ENCODE measurements around the gene SLC4A3. TPM values are rescaled to one million over a fixed set of nuclear protein-coding genes. Genes with fewer than 3 reads are reported as not detected.

Gene SLC4A3
- total RNA-seq, 1 donor from 2014 or later: 12.2 TPM

- peak; percentile 39 for DNase-seq (ENCODE audit: low spot score)
Measured at GRCh38 chr2:219631904-219632759, 4.7 kb downstream of the SLC4A3 start.

GRCh38 chr2:219632760-219633105, 5.3 kb downstream of the SLC4A3 start:
- peak; percentile 39 for DNase-seq (ENCODE audit: low spot score)

- DNase-seq (ENCODE audit: low spot score): peak; percentile 40
Measured at GRCh38 chr2:219633276-219634065, 6.0 kb downstream of the SLC4A3 start.

- peak; percentile 37 for DNase-seq (ENCODE audit: low spot score)
Measured at GRCh38 chr2:219634171-219634940, 6.9 kb downstream of the SLC4A3 start.

GRCh38 chr2:219634951-219635751, 7.7 kb downstream of the SLC4A3 start:
- DNase-seq (ENCODE audit: low spot score): peak; percentile 38

- DNase-seq (ENCODE audit: low spot score): peak; percentile 35
Measured at GRCh38 chr2:219636144-219636915, 8.9 kb downstream of the SLC4A3 start.

- DNase-seq (ENCODE audit: low spot score): peak; percentile 32
Measured at GRCh38 chr2:219636941-219637841, 9.8 kb downstream of the SLC4A3 start.

GRCh38 chr2:219637842-219638185, 10.4 kb downstream of the SLC4A3 start:
- DNase-seq (ENCODE audit: low spot score): peak; percentile 40

- peak; percentile 41 for DNase-seq (ENCODE audit: low spot score)
Measured at GRCh38 chr2:219638217-219638947, 11.0 kb downstream of the SLC4A3 start.

GRCh38 chr2:219638948-219639755, 11.7 kb downstream of the SLC4A3 start:
- peak; percentile 37 for DNase-seq (ENCODE audit: low spot score)

- peak; percentile 43 for DNase-seq (ENCODE audit: low spot score)
Measured at GRCh38 chr2:219641390-219642068, 14.1 kb downstream of the SLC4A3 start.

- peak; percentile 42 for DNase-seq (ENCODE audit: low spot score)
Measured at GRCh38 chr2:219642069-219642454, 14.6 kb downstream of the SLC4A3 start.

GRCh38 chr2:219642465-219643083, 15.1 kb downstream of the SLC4A3 start:
- DNase-seq (ENCODE audit: low spot score): peak; percentile 98

- DNase-seq (ENCODE audit: low spot score): no peak
Measured at GRCh38 chr2:219643084-219643473, 15.6 kb downstream of the SLC4A3 start.

GRCh38 chr2:219643788-219644398, 16.5 kb downstream of the SLC4A3 start:
- DNase-seq (ENCODE audit: low spot score): peak; percentile 44

- DNase-seq (ENCODE audit: low spot score): peak; percentile 44
Measured at GRCh38 chr2:219644801-219645480, 17.5 kb downstream of the SLC4A3 start.

Data from ureter (tissue), 1 donor.